NCI-H446 (cell line): Measurements from ENCODE around the gene ZNF541.
"Not testable (repeated sequence)": the region's sequence is repeated elsewhere in the genome, so short reads cannot be mapped to it uniquely, and the experiment has no call there.

Source experiments
- DNase-seq, 2 experiments: peaks; one replicate each; lab custom pipeline; 2025; lab: John Stamatoyannopoulos, UW

The ZNF541 gene

DNA sequence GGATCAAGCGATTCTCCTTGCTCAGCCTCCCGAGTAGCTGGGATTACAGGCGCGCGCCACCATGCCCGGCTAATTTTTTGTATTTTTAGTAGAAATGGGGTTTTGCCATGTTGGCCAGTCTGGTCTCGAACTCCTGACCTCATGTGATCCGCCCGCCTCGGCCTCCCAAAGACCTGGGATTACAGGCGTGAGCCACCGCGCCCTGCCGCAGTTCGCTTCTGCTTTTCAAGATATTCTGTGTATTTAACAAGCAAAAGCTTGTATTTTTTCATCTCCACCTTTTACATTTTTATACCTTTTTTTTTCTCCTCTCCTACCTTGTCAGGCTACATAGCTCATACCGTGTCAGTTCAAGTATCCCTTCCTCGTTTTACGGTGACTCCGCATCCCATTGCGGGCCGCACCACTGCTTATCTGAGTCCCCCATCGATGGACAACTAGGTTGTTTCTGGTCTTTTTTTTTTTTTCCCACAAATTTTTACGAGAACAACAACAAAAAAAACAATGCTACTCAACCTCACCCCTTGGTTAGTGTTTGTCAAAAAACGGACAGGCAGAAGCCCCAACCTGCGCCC, 26.8 kb upstream of the ZNF541 start:
- DNase-seq, result not testable (repeated sequence)

DNA sequence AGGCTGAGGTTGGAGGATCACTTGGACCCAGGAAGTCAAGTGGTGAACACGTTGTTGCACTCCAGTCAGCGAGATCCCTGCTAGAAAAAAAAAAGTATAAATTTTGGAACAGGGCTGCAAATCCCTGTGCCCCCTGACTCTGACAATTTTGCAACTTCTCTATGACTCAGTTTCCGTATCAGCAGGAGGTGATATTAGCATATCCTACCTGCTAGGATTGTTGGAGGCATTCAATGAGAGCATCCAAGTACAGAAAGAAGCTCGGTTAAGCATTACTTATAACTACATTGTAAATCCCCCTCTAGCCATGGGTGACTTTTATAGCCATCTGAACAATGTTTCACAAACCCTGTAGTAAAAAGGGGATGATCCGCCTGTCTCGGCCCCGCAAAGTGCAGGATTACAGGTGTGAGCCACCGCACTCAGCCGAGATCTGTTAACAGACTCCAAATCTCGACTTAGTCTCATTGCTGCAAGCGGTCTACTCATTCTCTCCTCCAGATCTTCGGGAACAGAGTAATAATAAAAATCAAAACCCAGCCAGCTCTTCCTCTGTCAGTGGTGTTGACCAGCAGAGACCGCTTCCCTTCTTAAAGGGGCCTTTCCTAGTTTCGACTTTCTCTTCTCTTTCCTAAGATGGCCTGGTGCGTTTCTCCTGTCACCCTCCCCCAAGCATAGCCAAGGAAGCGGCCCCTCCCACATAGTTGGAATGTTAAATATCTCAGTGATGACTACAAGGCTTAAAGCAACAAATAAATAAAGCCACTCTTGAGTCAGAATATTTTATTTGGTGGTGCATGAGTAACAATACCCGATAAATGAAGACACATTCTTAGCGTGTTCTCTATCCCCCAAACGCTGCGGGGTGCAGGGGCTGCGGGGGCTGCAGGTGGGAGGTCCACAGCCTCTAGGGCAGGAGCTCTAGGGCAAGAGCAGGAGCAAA, 25.7 kb upstream of the ZNF541 start:
- no peak for DNase-seq

DNA sequence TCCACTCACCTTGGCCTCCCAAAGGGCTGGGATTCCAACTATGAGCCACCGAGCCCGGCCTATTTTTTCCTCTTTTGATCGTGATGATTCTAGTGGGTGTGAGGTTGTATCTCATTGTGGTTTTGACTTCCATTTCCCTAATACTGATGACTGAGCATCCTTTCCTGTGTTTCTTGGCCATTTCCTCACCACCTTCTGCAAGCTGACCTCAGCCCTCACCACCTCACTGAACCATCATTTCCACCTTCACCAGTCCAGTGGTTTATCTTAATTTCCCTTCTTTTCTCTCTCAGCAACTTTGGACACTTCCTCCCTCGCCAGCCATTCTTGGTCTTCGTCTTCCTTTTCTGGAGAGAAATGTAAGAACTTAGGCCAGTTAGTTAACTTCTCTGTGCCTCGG, 23.0 kb upstream of the ZNF541 start:
- no peak for DNase-seq

DNA sequence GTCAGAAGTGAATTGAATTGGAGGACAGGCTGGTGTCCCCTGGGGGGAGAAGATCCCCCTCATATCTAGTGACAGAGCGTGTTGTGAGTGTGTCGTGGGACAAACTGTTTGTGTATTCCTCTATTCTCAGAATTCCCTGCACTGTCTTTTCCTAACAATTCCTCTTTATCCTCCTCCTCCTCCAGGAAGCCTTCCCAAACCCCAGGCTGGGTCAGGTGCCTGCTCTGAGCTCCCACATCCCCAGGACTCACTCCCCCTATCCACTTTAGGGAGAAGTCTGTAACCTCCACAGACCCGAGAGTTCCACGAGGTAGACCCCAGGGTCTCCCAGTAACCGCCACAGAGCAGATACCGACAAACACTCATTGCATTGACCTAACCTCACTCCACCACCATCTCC, 20.9 kb upstream of the ZNF541 start:
- DNase-seq, result no peak

DNA sequence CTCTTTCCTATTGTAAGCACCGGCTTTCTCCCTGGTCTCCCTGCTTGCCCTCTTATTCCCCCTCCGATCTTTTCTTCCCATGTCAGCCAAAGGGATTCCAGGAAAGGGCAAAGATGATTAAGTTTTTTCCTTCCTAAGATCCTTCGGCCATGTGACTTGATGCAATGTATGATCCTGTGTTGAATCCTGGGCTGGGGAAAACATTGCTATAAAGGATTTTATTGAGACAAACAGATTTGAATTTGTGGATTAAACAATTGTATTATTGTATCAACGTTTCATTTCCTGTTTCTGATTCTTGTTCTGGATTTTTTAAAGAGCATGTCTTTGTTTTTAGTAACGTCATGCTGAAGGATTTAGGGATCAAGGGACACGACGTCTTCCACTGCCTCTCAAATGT, 16.9 kb upstream of the ZNF541 start:
- no peak for DNase-seq

DNA sequence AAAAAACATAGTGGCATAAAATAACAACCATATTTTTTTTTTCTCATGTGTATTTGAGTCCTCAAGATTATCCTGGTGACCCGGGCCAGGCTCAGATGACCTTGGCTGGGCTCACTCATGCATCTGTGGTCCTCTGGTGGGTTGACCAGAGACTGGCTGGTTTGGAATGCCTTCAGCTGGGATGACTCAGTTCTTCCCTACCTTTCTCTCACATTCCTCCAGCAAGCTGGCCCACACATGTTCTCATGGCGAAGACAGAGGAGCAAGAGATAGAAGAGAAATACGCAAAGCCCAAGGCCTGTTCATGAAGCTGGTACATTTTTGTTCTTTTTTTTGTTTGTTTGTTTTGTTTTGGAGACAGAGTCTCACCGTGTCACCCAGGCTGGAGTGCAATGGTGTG, 14.3 kb upstream of the ZNF541 start:
- no peak for DNase-seq

DNA sequence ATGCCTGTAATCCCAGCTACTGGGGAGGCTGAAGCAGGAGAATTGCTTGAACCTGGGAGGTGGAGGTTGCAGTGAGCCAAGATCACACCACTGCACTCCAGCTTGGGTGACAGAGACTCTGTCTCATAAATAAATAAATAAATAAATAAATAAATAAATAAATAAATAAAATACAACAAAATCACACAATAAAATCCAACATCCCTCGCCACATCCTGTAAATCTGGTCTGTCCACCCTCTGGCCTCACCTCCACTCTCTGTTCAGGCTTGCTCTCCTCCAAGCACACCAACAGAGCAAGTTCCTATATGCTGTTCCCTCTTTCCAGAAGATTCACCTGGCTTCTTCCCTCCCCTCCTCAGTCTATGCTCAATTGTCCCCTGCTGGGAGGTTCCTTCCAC, 10.2 kb upstream of the ZNF541 start:
- DNase-seq, result not testable (repeated sequence)

DNA sequence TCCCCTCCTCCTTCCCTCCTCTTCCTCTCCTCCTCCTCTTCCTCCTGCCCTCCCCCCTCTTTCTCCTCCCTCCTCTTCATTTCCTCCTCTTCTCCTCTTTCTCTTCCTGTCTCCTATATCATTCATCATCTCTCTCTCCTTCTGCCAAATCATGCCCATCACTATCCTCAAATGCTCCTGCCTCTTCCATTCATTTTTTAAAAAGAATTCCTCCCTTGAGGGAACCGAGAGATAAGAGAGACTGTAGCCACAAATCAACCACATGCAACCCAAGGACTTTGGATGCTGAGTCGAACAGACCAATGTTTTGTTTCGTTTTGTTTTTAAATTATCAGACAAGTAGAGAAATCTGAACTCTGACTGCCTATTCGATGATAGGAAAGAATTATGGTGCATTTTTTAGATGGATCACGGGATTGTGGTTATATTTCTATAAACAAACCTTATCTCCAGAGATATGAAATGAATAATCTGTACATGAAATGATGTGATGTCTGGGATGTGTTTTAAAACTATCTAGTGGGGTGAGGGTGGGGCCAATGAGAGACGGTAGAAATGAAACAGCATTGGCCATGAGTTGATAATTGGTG, 9.5 kb upstream of the ZNF541 start:
- DNase-seq, result no peak

DNA sequence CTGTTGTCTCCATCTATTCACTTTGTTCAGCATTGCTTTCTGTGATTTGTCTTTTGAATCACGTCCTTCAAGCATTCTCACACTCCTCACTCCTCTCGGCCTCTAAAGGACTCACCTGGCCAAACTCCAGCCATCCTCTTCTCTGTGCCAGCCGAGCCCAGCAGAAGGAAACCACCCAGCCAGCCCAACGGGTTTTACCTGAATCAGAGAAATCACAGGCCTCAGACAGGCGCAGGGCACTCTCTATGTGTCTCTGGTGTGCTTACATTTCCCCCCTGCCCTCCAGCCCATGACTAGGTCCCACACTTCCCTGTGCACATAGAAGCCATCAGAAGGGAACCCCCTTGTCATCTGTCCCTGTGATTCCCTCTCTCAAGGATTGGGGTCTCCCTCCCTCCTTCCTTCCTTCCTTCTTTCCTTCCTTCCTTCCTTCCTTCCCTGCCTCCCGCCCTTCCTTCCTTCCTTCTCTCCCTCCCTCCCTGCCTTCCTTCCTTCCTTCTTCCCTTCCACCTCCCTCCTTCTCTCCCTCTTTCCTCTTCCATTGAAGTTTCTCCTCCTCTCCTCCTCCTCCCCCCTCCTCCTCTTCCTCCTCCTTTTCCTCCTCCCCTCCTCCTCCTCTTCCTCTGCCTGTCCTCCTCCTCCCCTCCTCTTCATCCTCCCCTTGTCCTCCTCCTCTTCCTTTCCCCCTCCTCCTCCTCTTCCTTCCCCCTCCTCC, 8.8 kb upstream of the ZNF541 start:
- no peak for DNase-seq

DNA sequence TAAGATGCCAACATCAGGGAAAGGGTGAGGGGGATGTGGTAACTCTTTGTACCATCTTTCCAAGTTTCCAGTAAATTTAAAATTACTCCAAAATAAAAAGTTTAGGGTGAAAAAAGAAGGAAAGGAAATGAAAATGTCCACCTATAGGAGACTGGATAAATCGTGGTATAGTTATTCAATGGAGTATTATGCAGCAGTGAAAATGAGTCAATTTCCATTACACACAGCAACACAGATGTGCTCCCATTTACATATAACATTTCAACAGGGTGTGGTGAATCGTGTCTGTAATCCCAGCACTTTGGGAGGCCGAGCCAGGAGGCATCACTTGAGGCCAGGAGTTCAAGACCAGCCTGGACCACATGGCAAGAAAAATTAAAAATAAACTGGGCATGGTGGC, 7.4 kb upstream of the ZNF541 start:
- no peak for DNase-seq

DNA sequence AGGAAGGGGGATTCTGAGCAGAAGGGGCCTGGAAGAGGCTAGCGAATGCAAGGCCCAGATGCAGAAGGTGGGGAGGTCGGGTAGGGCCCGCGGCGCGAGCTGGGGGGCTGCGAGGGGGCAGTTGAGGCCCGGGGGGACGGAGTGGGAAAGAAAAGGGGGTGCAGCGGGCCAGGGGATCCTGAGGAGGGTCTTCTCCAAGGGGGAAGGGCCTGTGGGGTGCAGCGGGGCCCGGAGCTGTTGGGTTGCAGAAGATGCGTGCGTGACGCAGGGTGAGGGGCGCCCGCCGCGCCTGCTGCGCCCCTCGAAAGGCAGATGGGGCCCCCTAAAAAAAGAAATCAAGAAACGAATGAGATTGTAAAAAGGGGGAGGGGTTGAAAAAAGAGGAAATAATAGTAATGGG, 313 bp downstream of the ZNF541 start:
- no peak for DNase-seq

DNA sequence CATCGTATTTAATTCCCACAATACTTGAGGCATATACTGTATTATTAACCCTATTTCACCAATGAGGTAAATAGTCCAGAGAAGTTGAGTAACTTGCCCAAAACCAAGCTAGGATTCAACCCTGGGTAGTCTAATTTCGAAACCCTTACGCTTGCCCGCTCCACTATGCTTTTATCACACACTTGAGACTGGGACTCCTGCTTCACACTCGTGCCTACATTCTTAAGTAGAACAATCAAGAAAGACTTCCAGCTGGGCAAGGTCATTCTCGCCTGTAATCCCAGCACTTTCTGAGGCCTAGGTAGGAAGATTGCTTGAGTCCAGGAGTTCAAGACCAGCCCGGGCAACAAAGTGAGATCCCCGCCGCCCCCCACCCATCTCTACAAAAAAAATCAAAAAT, 3.6 kb downstream of the ZNF541 start:
- DNase-seq, result no peak

DNA sequence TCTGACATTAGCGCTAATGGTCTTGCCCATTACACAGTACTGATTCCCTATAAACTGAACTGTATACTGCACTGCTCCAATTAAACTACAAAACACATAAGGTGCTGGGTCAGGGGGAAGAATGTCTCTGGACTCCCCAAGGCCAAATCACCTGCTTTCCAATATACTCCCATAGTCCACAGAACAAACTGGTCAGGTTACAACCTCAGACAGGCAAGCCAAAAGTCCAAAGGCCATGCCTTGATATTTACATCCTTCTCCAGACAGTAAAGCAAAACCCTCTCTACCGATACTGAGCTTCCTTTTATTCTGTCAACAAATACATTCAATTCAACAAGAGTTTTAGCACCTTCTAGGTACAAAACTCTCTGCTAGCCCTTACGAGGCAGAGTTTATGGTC, 8.9 kb downstream of the ZNF541 start:
- DNase-seq, result no peak

DNA sequence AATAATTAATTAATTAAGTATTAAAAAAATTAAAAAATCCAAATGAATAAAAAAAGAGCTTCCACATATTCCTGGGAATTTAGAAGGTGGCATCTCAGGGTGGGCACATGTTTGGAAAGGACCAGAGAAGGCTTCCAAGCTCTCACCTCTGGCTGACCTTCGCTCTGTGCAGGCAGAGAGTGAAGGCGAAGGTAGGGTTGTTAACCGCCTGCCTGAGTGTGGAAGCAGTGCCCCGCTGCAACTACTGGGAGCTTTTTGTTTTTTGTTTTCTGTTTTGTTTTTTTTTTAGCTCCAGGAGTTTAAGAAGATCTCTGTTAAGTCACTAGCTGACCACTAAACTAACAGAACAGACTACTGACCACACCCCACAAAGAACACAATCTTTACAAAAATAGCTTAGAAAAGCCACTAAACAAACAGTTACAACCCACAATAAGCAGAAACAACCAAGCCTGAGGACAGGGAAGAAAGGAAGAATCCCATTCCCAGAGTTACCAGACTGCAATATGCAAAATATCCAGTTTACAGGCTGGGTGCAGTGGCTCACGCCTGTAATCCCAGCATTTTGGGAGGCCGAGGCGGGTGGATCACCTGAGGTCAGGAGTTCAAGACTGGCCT, 11.4 kb downstream of the ZNF541 start:
- DNase-seq, result no peak

DNA sequence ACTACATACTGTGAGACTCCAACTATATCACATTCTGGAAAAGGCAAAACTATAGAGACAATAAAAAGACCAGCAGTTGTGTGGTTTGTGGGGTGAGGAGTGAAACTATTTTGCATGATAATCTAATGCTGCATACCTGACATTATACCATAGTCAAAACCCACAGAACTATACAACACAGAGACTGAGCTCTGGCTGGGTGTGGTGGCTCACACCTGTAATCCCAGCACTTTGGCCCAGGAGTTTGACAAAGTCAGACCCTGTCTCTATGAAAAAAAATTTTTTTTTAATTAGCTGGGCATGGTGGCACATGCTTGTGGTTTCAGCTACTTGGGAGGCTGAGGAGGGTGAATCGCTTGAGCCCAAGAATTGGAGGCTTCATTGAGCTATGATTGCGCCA, 11.9 kb downstream of the ZNF541 start:
- DNase-seq, result no peak

DNA sequence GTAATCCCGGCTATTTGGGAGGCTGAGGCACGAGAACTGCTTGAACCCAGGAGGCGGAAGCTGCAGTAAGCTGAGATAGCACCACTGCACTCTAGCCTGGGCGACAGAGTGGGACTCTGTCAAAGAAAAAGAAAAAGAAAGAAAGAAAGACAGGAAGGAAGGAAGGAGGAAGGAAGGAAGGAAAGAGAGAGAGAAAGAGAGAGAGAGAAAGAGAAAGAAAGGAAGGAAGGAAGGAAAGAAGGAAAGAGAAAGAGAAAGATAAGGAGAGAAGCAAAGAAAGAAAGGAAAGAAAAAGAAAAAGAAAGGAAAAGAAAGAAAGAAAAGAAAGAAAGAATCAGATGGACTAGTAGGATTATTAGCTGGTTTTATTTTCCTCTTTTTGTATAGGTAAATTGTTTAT, 22.8 kb downstream of the ZNF541 start:
- DNase-seq, result no peak

DNA sequence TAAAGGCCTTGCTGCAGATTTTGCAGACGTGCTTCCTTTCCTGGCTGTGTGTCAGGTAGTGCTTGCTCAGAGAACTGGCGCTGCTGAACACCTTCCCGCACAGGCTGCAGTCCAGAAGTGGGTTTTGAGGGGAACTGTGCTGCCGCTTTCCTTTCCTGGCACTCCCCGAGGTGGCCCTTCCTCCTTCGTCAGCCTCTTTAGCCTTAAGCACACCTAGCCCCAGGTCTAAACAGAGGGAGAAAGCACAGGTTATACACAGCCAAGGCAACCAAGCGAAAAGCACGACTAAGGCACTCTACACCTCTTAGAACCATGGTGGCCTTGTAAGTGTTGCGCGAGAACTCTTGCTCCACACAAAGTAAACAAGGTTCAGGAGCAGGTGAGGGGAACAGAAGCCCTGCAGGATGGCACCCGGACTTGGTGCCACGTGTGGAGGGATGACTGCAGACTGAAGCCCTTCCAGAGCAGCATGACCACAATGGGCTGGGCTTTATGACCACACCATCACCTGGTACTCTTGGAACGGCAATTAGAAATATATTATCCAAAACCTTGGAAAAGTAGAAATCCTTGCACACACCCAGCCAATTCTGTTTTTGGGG, 23.6 kb downstream of the ZNF541 start:
- DNase-seq, result no peak

DNA sequence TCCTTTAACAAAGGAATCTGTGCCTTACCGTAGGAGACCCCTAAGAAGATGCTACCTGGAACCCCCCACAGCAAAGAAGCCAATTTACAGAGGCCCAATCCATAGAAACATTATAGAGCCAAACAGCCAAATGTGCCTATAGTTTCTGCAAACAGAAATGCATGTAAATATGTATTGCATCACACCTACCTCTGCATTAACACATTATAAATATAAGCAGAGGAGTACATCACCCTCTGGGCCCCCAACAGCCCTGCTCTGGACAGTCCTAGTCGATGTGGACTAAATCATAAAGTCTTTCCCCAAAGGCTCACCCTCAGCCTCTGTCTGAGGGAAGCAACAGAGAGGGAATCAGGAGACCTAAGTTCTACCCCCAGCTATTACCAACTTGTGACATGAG, 25.7 kb downstream of the ZNF541 start:
- DNase-seq, result no peak

DNA sequence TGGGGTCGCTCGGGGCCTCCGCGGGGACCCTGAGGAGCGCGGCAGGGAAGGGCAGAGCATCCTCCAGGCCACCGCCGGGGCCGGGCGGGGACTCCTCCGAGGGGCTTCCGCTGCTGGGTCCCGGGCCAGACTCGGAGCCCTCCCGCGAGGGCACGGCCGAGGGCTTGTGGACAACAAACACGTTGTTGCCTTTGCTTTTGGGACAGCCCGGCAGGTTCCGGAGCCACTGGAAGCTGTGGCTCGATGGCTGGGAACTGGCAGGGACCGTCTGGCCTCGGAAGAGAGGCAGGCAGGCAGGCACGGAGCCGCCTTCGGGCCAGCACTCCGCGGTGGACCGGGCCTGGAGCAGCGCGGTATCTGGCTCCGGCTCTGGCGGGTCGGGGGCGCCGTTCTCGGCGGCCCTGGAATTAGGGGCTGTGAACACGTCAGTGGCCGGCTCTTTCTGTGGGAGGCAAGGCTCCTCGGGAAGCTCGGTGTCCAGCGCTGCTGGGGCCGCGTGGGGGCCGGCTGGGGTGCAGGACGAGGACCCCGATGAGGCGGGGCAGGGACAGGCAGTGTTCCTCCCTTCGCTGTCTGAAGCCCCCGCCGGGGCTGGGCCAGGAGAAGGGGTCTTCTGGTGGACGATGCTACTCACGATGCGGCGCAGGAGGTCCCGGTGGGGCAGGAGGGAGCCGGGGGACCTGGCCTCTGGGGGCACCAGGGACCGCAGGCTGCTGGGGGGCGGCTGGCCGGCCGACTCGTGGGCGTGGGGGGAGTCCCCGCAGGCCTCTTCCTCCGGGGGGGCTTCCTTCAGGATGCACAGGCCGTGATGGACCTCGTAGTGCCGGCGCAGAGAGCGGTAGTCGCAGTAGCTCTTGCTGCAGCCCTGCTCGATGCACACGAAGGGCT, 27.6 kb downstream of the ZNF541 start:
- no peak for DNase-seq

DNA sequence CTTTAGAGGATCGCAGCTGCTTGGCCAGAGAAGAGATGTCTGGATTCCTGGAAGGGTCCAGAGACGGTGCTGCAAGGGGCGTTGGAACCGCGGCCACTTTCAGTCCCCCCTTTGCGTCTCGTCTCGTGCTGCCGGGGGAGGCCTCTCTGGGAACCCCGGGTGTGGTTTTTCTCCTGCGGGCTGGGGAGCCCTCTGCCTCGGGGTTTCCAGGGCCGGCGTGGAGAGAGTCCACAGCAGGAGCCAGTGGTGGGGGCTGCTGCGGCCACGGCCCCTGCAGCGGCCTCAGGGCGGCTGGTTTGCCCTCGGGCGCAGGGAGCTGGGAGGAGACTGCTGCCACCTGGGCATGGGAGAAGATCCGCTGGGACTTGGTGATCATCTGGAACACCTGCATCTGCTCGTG, 28.5 kb downstream of the ZNF541 start:
- no peak for DNase-seq

DNA sequence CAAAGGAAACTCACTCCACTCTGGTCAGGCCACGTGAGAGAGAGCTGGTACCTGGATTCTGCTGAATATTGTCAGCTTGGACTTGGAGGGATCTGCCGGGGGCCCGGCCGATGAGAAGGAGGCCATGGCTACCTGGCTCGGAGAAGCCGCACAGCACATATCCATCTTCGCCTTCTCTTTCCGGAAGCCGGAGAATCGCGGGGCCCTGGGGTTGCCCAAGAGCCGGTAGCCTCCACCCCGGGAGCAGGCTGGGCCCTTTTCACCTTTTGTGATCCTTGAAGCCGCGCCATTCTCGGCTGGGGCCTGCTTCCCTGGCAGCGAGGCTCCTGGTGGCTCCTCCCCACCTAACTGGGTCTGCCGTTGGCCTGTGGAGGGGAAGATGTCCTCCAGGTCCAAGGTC, 28.9 kb downstream of the ZNF541 start:
- DNase-seq, result no peak
